HepG2 (cell line): ENCODE results near the gene COQ8A. TPM values are rescaled to one million over a fixed set of nuclear protein-coding genes. Genes with fewer than 3 reads are reported as not detected.
A peak's percentile ranks its signal among the peaks of the same experiment; 100 is the strongest.

Experiments
- ARNTL ChIP-seq: sonication (generic); formaldehyde crosslinking; IDR thresholded peaks from 2 replicates; pipeline ENCODE4 v1.4.0; 2020; ENCODE audit warnings: mild to moderate bottlenecking, missing genetic modification reagents
- CHD4 ChIP-seq: fragments of 200-600 bp; sonication (generic); IDR thresholded peaks from 2 replicates; pipeline ENCODE4 v1.7.0; 2017; ENCODE audit warnings: mild to moderate bottlenecking, low read length, borderline replicate concordance
- ESRRA ChIP-seq: sonication (generic); formaldehyde crosslinking; IDR thresholded peaks from 2 replicates; pipeline ENCODE4 v1.5.1; 2020; ENCODE audit warnings: mild to moderate bottlenecking, low read depth, missing genetic modification reagents
- FOXJ3 ChIP-seq: sonication (generic); formaldehyde crosslinking; IDR thresholded peaks from 2 replicates; pipeline ENCODE4 v1.4.0; 2020; ENCODE audit warnings: missing genetic modification reagents, mild to moderate bottlenecking, borderline replicate concordance
- HNF4A ChIP-seq: sonication (generic); formaldehyde crosslinking; IDR thresholded peaks from 2 replicates; pipeline ENCODE4 v1.4.0; 2020; ENCODE audit warnings: missing genetic modification reagents
- MAZ ChIP-seq, 2 experiments: sonication (generic) in 1 of 2; formaldehyde crosslinking in 1 of 2; IDR thresholded peaks; 2 replicates each; pipeline versions ENCODE4 v1.5.0 to v1.6.1; 2012 to 2020; ENCODE audit warnings: low read depth in 2 of 2, mild to moderate bottlenecking in 2 of 2, borderline replicate concordance in 1 of 2, improper control_type of control experiment in 1 of 2, low read length in 1 of 2, missing genetic modification reagents in 1 of 2, moderate library complexity in 1 of 2
- NFE2L2 ChIP-seq: fragments of 150-350 bp; IDR thresholded peaks from 2 replicates; pipeline ENCODE4 v1.6.1; 2014; ENCODE audit warnings: low read length
- NFKBIZ ChIP-seq: IDR thresholded peaks from 2 replicates; pipeline ENCODE4 v1.6.1; 2018; ENCODE audit warnings: missing genetic modification reagents, missing compliant biosample characterization
- NFRKB ChIP-seq: fragments of 450-650 bp; IDR thresholded peaks from 2 replicates; pipeline ENCODE4 v1.6.1; 2017
- PHB2 ChIP-seq: fragments of 450-650 bp; IDR thresholded peaks from 2 replicates; pipeline ENCODE4 v1.6.1; 2018; ENCODE audit not compliant: partially characterized antibody
- PLRG1 ChIP-seq: fragments of 450-650 bp; conservative IDR thresholded peaks from 2 replicates; pipeline ENCODE4 v1.6.1; 2016
- RFXAP ChIP-seq: sonication (generic); formaldehyde crosslinking; IDR thresholded peaks from 2 replicates; pipeline ENCODE4 v1.4.0; 2020; ENCODE audit warnings: missing genetic modification reagents, borderline replicate concordance
- SETDB1 ChIP-seq: sonication (generic); formaldehyde crosslinking; IDR thresholded peaks from 2 replicates; pipeline ENCODE4 v1.5.1; 2020; ENCODE audit warnings: missing genetic modification reagents, mild to moderate bottlenecking, borderline replicate concordance
- SP1 ChIP-seq, 2 experiments: fragments of 450-650 bp in 1 of 2; sonication (generic) in 1 of 2; formaldehyde crosslinking in 1 of 2; IDR thresholded peaks; 2 replicates each; pipeline versions ENCODE4 v1.4.0 to v1.6.1; 2016 to 2020; ENCODE audit warnings: missing genetic modification reagents in 1 of 2
- ZFP37 ChIP-seq: sonication (generic); formaldehyde crosslinking; IDR thresholded peaks from 2 replicates; pipeline ENCODE4 v1.4.0; 2020; ENCODE audit warnings: missing genetic modification reagents, borderline replicate concordance
- ZFYVE20 ChIP-seq: sonication (generic); formaldehyde crosslinking; IDR thresholded peaks from 2 replicates; pipeline ENCODE4 v1.8.0; 2023; ENCODE audit warnings: low read depth, mild to moderate bottlenecking, moderate library complexity, missing genetic modification reagents, borderline replicate concordance
- ZMAT3 ChIP-seq: sonication (generic); formaldehyde crosslinking; conservative IDR thresholded peaks from 2 replicates; pipeline ENCODE4 v1.7.0; 2021; ENCODE audit warnings: missing genetic modification reagents
- ZNF3 ChIP-seq: IDR thresholded peaks from 2 replicates; pipeline ENCODE4 v1.7.0; 2017; ENCODE audit warnings: inconsistent platforms
- ZNF607 ChIP-seq: sonication (generic); formaldehyde crosslinking; IDR thresholded peaks from 2 replicates; pipeline ENCODE4 v1.5.1; 2020; ENCODE audit warnings: missing genetic modification reagents, mild to moderate bottlenecking, borderline replicate concordance
- ZNF616 ChIP-seq: sonication (generic); formaldehyde crosslinking; IDR thresholded peaks from 2 replicates; pipeline ENCODE4 v1.5.0; 2020; ENCODE audit warnings: low read depth, mild to moderate bottlenecking, missing genetic modification reagents
- ZNF660 ChIP-seq: sonication (generic); formaldehyde crosslinking; IDR thresholded peaks from 2 replicates; pipeline ENCODE4 v1.5.1; 2020; ENCODE audit warnings: mild to moderate bottlenecking, low read depth, missing genetic modification reagents, borderline replicate concordance
- ZNF7 ChIP-seq: IDR thresholded peaks from 2 replicates; pipeline ENCODE4 v1.6.1; 2016; ENCODE audit warnings: missing biosample characterization, missing genetic modification reagents
- polyA plus RNA-seq, 8 experiments: library from polyadenylated mRNA; depleted of rRNA in 3 of 8; stranded (reverse) in 7 of 8; unstranded in 1 of 8; fragments of >200 nt; fragmentation: Illumina TruSeq in 4 of 8; extraction: Trizol in 4 of 8; gene quantifications; 2 replicates each; pipeline versions ENCODE4 v1.2.1 to v1.2.3, GENCODE V29; 2011 to 2016; ENCODE audit warnings: low read depth in 4 of 8, missing spikeins in 1 of 8, mixed read lengths in 1 of 8; ENCODE audit not compliant: insufficient read depth in 1 of 8
- total RNA-seq, 5 experiments: library from RNA; depleted of rRNA; stranded (reverse); fragments of >200 nt; fragmentation: Illumina TruSeq; extraction: Trizol; gene quantifications; 2 replicates each; pipeline ENCODE4 v1.2.3, GENCODE V29; 2016; ENCODE audit warnings: low read depth in 1 of 5
- TF ChIP-seq, protein P1 (sequence below): sonication (generic); formaldehyde crosslinking; conservative IDR thresholded peaks from 2 replicates; pipeline ENCODE4 v1.4.0; 2020; ENCODE audit warnings: missing genetic modification reagents
- TF ChIP-seq, protein P2 (sequence below): sonication (generic); formaldehyde crosslinking; IDR thresholded peaks from 2 replicates; pipeline ENCODE4 v1.4.0; 2020; ENCODE audit warnings: mild to moderate bottlenecking, missing genetic modification reagents

The COQ8A gene
- total and polyA plus RNA-seq, 2 of the 13 experiments (the other 11 are each of a cell fraction or from before 2014, with no cell fraction given): 60.4 to 88.7 TPM

DNA sequence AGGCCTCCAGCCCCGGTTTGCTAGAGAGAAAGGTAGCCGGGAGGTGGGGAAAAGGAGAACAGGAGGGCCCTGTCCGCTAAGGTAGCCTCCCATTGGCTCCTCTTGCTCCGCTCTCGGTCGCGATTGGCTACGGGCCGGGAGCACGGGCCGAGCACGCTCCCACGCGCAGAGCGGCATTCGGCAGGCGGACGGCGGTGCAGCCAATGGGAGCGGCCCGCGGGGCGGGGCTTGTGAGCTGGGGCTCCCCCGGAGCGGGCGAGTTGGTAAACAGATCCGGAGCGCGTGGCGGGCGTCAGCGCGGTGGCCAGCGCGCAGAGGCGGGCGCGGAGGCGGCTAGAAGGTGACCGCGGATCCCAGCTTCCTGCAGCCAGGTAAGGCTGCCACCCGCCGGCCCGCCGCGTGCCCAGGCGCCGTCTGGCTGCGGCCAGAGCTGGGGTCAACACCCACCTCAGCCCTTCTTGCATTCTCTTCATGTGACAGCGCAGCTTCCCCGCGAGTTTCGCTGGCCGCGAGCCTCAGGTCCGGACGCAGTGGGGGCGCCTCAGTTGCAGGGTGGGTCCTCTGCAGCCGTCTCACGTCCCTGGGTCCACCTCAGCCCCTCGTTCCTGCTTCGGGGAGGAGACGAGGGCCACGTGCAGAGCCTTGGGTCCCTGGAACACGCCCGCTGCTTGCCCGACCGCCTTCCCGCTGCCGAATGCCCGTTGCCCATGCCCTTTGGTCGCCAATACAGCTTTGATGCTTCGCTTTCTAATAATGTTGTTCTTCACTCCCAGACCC lies at the start of gene COQ8A (continued):
- TF ChIP-seq ARNTL (CRISPR knock-in tag) (peak; percentile 76), SETDB1 (CRISPR knock-in tag) (no peak), ZNF660 (CRISPR knock-in tag) (no peak; the same call in 1 of the 2 replicates), PLRG1 (no peak), RFXAP (CRISPR knock-in tag) (peak; percentile 93), ZNF7 (CRISPR knock-in tag) (no peak), NFE2L2 (no peak), ZFP37 (CRISPR knock-in tag) (no peak), FOXJ3 (no peak; the same call in 1 of the 2 replicates), SP1 (IDR thresholded peaks at IDR 0.05) (no peak), SP1 (CRISPR knock-in tag; IDR thresholded peaks at IDR 0.05) (peak; percentile 79), NFRKB (no peak), ESRRA (no peak; the same call in 1 of the 2 replicates), MAZ (IDR thresholded peaks at IDR 0.05; ENCODE audit: borderline replicate concordance, low read depth, low read length) (peak; percentile 75; the same call in 1 of the 2 replicates), MAZ (CRISPR knock-in tag; IDR thresholded peaks at IDR 0.05; ENCODE audit: low read depth) (0 out of 2 replicates have a peak, but pooled peaks have one; percentile 7), ZNF607 (CRISPR knock-in tag) (no peak; the same call in none of the 2 replicates), ZMAT3 (peak; percentile 41), HNF4A (CRISPR knock-in tag) (0 out of 2 replicates have a peak, but pooled peaks have one; percentile 1), ZNF616 (CRISPR knock-in tag) (peak; percentile 44; the same call in 1 of the 2 replicates), PHB2 (no peak), NFKBIZ (CRISPR knock-in tag) (no peak), ZFYVE20 (CRISPR knock-in tag) (no peak), ZNF3 (no peak), CHD4 (no peak)
- TF ChIP-seq, protein P1, sequence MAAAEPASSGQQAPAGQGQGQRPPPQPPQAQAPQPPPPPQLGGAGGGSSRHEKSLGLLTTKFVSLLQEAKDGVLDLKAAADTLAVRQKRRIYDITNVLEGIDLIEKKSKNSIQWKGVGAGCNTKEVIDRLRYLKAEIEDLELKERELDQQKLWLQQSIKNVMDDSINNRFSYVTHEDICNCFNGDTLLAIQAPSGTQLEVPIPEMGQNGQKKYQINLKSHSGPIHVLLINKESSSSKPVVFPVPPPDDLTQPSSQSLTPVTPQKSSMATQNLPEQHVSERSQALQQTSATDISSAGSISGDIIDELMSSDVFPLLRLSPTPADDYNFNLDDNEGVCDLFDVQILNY (CRISPR knock-in tag): no peak
- TF ChIP-seq, protein P2, sequence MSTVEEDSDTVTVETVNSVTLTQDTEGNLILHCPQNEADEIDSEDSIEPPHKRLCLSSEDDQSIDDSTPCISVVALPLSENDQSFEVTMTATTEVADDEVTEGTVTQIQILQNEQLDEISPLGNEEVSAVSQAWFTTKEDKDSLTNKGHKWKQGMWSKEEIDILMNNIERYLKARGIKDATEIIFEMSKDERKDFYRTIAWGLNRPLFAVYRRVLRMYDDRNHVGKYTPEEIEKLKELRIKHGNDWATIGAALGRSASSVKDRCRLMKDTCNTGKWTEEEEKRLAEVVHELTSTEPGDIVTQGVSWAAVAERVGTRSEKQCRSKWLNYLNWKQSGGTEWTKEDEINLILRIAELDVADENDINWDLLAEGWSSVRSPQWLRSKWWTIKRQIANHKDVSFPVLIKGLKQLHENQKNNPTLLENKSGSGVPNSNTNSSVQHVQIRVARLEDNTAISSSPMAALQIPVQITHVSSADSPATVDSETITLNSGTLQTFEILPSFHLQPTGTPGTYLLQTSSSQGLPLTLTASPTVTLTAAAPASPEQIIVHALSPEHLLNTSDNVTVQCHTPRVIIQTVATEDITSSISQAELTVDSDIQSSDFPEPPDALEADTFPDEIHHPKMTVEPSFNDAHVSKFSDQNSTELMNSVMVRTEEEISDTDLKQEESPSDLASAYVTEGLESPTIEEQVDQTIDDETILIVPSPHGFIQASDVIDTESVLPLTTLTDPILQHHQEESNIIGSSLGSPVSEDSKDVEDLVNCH (CRISPR knock-in tag): no peak
- TF ChIP-seq, all 625 proteins: peak for 215
